SH-SY5Y (cell line): ENCODE measurements around the gene FCGBP.

ENCODE experiments used
- GATA2 ChIP-seq: IDR thresholded peaks from 2 replicates; pipeline ENCODE4 v1.6.1; 2011; ENCODE audit warnings: mild to moderate bottlenecking, low read depth, low read length
- GATA3 ChIP-seq: IDR thresholded peaks from 2 replicates; pipeline ENCODE4 v1.6.1; 2011; ENCODE audit warnings: low read depth, mild to moderate bottlenecking, low read length, moderate library complexity

- TF ChIP-seq GATA2 (no peak), GATA3 (no peak)
These were observed 14.8 kb upstream of the FCGBP start for GRCh38 chr19:39949026-39949747.
